Osteoblast (primary cell): Measurements from ENCODE around the gene NABP1. TPM values are rescaled to one million over a fixed set of nuclear protein-coding genes. Genes with fewer than 3 reads are reported as not detected.
A peak's percentile ranks its signal among the peaks of the same experiment; 100 is the strongest.

Experiments
- DNase-seq: peaks from one replicate; pipeline ENCODE4 v3.0.0; 2011; ENCODE audit warnings: low spot score, mixed read lengths; ENCODE audit not compliant: insufficient read length; ENCODE audit errors: missing footprints
- H2AFZ ChIP-seq: 2 replicates; pipeline ENCODE4 v1.6.0; 2011; ENCODE audit warnings: mild to moderate bottlenecking, low read length
- H3K27ac ChIP-seq: 2 replicates; pipeline ENCODE4 v1.5.1; 2011; ENCODE audit warnings: mild to moderate bottlenecking, low read depth, low read length, moderate library complexity
- H3K27me3 ChIP-seq: 2 replicates; pipeline ENCODE4 v1.6.0; 2012; ENCODE audit warnings: mild to moderate bottlenecking, control low read depth, inconsistent platforms, low read length, moderate library complexity; ENCODE audit not compliant: insufficient read depth
- H3K36me3 ChIP-seq: 2 replicates; pipeline ENCODE4 v1.5.1; 2011; ENCODE audit warnings: mild to moderate bottlenecking, low read length, control low read depth, moderate library complexity; ENCODE audit not compliant: insufficient read depth
- H3K4me1 ChIP-seq: 2 replicates; pipeline ENCODE4 v1.5.1; 2011; ENCODE audit warnings: mild to moderate bottlenecking, low read length, control low read depth, moderate library complexity; ENCODE audit not compliant: insufficient read depth
- H3K4me2 ChIP-seq: 2 replicates; pipeline ENCODE4 v1.6.0; 2011; ENCODE audit warnings: mild to moderate bottlenecking, low read length; ENCODE audit not compliant: insufficient read depth
- H3K4me3 ChIP-seq: fragments of 200-600 bp; sonication (generic); 3 replicates; pipeline ENCODE4 v1.5.1; 2012; ENCODE audit warnings: mild to moderate bottlenecking, low read length, inconsistent platforms; ENCODE audit not compliant: insufficient read depth
- H3K79me2 ChIP-seq: 2 replicates; pipeline ENCODE4 v1.6.0; 2012; ENCODE audit warnings: mild to moderate bottlenecking, low read length, control low read depth, inconsistent platforms; ENCODE audit not compliant: insufficient read depth
- H3K9me3 ChIP-seq: 2 replicates; pipeline ENCODE4 v1.5.1; 2011; ENCODE audit warnings: low read depth, low read length, control low read depth
- H4K20me1 ChIP-seq: 2 replicates; pipeline ENCODE4 v1.6.0; 2012; ENCODE audit warnings: mild to moderate bottlenecking, low read length, control low read depth; ENCODE audit not compliant: insufficient read depth
- CTCF ChIP-seq: IDR thresholded peaks from 2 replicates; pipeline ENCODE4 v1.5.1; 2011; ENCODE audit warnings: mild to moderate bottlenecking, low read depth, low read length, moderate library complexity; ENCODE audit errors: extremely low read depth
- total RNA-seq: library from RNA; depleted of rRNA; stranded (reverse); fragments of >200 nt; gene quantifications from 2 replicates; pipeline ENCODE4 v1.2.3, GENCODE V29; 2012

NABP1 gene
- total RNA-seq, 1 donor: 72.0 TPM

- peak overlapping the region; percentile 72 for H3K4me3 ChIP-seq
- peak; percentile 55 for DNase-seq
- peaks cover 45% of the 10 kb centered on the region for H3K4me1 ChIP-seq
- H3K4me2 ChIP-seq: peak overlapping the region; percentile 94
- no peak overlapping the region for H2AFZ ChIP-seq
- peaks cover 46% of the 10 kb centered on the region for H3K79me2 ChIP-seq
- peaks cover 4% of the 10 kb centered on the region for H4K20me1 ChIP-seq
- peak overlapping the region; percentile 92 for H3K27ac ChIP-seq
- H3K9me3 ChIP-seq: no peaks in the 10 kb centered on the region
- TF ChIP-seq CTCF: no peak
- H3K36me3 ChIP-seq: peaks cover 20% of the 10 kb centered on the region
- no peaks in the 10 kb centered on the region for H3K27me3 ChIP-seq
Measured at GRCh38 chr2:191678437-191679100, 633 bp downstream of the NABP1 start.

- peaks cover 34% of the 10 kb centered on the region for H3K36me3 ChIP-seq
- H3K4me3 ChIP-seq: peak overlapping the region; percentile 72
- DNase-seq: peak; percentile 77
- H3K4me2 ChIP-seq: peak overlapping the region; percentile 94
- H3K79me2 ChIP-seq: peaks cover 46% of the 10 kb centered on the region
- no peak for TF ChIP-seq CTCF
- H2AFZ ChIP-seq: no peak overlapping the region
- H3K4me1 ChIP-seq: peaks cover 57% of the 10 kb centered on the region
- peak overlapping the region; percentile 92 for H3K27ac ChIP-seq
- H3K27me3 ChIP-seq: no peaks in the 10 kb centered on the region
- peaks cover 4% of the 10 kb centered on the region for H4K20me1 ChIP-seq
- H3K9me3 ChIP-seq: no peaks in the 10 kb centered on the region
Measured at GRCh38 chr2:191679818-191680600, 2.1 kb downstream of the NABP1 start.

GRCh38 chr2:191680639-191681038 lies 2.7 kb downstream of the NABP1 start:
- Histone ChIP-seq H3K36me3 (peaks cover 41% of the 10 kb centered on the region), H3K4me1 (peaks cover 64% of the 10 kb centered on the region), H3K4me2 (peak overlapping the region; percentile 94), H2AFZ (no peak overlapping the region), H3K27me3 (no peaks in the 10 kb centered on the region), H3K79me2 (peaks cover 46% of the 10 kb centered on the region), H3K27ac (peak overlapping the region; percentile 92), H4K20me1 (peaks cover 4% of the 10 kb centered on the region), H3K9me3 (no peaks in the 10 kb centered on the region), H3K4me3 (peak overlapping the region; percentile 72)
- no peak for TF ChIP-seq CTCF
- no peak for DNase-seq

GRCh38 chr2:191682126-191682525 lies 4.2 kb downstream of the NABP1 start:
- TF ChIP-seq CTCF: no peak
- Histone ChIP-seq H2AFZ (no peak overlapping the region), H3K4me2 (peak overlapping the region; percentile 94), H3K9me3 (no peaks in the 10 kb centered on the region), H3K79me2 (peaks cover 46% of the 10 kb centered on the region), H4K20me1 (peaks cover 4% of the 10 kb centered on the region), H3K27ac (peak overlapping the region; percentile 92), H3K4me1 (peaks cover 66% of the 10 kb centered on the region), H3K27me3 (no peaks in the 10 kb centered on the region), H3K4me3 (peak overlapping the region; percentile 51), H3K36me3 (peaks cover 49% of the 10 kb centered on the region)
- peak; percentile 3 for DNase-seq
